HG02981 (cell line): ENCODE measurements around the gene AREL1.

Experiments
- ATAC-seq: cut with Tn5 transposase; IDR thresholded peaks from one replicate; pipeline ENCODE4 v1.9.1; 2021; ENCODE audit warnings: mild to moderate bottlenecking, moderate library complexity; ENCODE audit not compliant: unreplicated experiment

Gene AREL1

DNA sequence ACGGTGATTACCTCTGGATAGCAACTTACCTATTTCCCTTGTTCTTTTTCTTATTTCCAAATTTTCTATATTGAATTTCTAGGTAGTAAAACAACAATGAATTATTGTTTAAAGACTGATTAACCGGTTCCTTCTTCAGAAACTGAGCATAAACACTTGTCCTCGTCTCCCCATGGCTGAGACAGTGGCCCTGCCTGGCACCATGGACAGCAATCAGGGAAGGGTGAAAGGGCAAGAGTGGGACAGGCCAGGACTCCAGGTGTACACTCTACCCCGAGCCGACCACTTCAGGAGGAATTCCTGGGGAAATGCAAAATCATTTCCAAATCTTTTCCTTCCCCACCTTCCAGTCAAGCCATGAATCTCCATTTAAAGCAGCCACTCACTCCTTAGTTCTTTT lies 52.0 kb downstream of the AREL1 start:
- ATAC-seq = no peak

DNA sequence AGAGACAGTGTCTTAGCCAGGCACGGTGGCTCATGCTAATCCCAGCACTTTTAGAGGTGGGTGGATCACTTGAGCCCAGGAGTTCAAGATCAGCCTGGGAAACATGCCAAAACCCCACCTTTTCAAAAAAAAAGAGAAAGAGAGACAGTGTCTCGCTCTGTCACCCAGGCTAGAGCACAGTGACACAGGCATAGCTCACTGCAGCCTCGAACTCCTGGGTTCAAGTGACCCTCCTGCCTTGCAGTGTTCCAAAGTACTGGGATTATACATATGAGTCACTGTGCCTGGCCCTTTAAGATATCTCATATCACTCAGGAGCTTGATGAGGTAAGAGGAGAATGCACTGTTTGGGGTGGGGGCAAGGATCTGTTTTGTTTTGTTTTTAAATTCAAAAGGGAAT lies 52.7 kb downstream of the AREL1 start:
- no peak for ATAC-seq

DNA sequence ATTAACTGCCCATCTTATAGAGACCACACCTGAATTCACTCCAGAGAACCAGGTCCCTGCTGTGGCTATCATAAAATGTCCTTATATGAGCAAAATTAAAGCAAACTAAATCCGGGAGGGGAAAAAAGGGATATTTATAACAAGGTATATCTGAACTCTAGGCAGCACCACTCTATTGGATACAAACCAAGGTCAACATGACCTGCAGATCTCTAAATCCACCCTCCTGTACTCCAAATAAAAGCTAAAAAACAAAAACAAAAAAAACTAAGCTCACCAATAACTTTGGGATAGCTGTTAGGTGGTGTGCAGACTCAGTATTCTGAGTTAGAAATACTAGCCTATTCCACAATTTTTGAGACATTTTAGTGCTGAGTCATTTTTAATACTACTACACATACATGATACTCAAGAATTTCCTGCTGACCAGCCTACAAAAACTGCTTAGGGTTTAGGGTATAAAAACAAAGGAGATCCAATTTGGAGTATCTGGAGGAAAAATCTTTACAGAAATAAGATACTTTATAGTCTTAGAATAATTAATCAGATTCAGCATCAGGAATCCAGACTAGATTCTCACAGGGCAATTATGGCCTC lies 54.2 kb downstream of the AREL1 start:
- ATAC-seq = no peak

DNA sequence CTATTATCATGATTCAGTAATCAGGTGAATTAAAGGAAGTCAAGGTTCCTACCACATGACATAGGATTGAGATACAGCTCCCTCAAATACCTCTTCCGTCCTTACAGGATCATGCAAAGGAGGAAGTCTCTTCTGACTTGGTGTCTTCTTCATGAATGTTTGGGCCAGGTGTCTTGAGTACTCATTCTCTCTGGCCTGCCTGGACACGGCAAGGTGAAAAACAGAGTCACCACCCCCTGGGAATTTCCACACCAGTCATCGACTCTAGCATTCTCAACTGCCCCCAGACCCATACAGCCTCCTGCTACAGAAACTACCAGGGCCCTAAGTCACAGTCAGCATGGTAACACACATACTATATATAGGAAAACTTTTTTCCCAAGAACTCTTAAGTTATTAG lies 55.9 kb downstream of the AREL1 start:
- ATAC-seq = no peak

DNA sequence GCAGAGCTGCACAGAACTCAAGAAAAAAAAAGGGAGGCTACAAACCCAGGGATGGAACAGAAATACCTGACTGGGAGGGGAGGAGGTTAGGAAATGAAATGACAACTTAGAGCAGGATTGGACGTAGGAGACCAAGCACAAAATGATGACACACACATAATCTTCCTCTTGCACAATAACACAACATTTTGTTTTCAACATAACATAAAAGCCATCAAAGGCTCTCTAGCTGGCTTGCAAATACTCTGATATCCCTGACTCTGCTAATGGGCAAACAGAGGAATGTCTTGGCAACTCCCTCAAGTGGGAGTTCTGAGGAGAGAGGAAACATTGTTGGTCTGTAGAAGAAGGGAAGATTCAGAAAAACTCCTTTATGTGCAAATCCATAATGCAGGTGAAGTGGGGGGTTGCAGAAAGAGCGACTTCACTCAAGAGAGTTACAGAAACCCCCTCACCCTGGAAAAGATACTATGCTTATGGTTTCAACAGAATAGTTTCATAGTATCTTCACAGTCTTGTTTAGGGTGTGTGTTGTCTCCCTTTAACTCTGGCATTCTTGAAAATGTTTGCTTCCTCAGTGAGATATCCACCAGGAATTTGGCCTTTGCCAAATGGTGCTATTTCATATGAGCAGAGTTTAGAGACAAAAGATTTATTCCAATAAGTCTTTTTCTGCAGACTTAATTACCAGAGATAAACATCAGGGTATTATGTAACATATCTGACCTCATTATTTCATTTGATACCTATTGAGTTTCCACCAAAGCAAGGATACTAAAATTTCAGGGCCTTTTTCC lies 57.1 kb downstream of the AREL1 start:
- no peak for ATAC-seq

DNA sequence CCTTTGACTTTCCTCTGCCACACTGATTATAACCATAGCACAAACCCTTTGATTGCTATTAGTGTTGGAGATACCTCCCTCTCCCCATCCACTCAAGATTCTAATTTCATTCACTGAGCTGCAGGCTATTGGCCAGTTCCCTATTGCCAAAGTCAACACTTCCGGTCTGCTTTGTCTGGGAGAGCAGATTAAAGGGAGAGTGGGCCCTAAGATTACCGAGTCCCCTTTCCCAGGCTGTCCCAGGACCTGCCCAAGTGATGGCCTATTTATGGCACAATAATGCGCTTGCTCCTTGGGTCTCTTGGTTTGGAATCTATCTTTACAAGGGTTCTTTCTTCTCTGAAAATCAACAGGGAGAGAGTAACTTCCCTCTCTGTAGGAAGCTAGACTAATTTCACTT lies 57.9 kb downstream of the AREL1 start:
- ATAC-seq = no peak

DNA sequence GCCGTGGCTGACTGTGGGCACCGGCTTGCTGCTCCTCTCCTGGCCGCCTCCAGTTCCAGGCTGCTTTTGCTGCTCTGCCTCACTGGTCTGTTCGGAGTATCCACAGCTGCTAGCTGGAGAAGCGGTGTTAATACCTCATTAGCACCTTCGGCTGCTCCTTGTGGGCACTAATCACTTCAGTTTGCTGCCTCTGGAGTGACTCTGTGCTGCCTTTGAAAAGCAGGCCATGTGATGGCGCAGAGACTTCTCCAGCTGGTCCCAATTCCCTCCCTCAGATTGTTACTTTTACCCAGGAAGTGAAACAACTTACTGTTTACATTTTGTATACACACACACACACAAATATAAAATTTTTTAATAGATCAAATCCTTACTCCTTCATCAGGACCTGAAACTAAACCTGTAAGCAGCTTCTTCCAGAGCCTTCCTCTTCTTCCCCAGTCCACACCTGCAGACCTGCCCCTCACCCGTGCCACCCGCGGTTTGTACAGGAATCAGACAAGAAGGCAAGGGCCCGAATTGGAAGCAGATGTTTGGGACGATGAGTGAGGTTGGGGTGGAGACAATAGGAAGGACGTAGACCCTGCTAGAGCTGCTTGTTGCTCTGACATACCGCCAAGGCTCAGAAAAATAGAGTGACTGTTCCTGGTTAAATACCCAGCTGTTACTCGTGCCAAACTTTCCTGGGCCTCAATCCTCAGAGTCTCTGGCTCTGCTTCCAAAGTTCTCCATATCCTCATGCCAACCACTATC lies 59.3 kb downstream of the AREL1 start:
- ATAC-seq = no peak

DNA sequence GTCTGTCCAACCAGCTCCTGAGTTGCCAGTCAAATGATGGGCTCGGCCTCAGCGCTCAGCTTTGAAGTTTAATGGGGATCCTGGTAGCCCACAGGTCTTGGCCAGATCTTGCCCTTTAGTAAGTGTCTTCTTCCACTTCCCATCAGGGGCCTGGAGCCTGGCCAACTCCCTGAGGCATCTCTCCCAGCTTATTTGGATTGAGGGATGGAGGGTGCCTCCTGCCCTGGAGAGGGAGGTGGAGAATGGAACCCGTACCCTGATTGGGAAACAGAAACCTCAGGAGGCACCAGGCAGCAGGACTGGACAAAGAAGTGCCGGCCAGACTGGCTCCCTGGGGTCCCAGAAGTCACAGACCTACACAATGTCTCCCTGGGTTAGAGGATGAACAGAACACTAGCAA lies 60.3 kb downstream of the AREL1 start:
- no peak for ATAC-seq

DNA sequence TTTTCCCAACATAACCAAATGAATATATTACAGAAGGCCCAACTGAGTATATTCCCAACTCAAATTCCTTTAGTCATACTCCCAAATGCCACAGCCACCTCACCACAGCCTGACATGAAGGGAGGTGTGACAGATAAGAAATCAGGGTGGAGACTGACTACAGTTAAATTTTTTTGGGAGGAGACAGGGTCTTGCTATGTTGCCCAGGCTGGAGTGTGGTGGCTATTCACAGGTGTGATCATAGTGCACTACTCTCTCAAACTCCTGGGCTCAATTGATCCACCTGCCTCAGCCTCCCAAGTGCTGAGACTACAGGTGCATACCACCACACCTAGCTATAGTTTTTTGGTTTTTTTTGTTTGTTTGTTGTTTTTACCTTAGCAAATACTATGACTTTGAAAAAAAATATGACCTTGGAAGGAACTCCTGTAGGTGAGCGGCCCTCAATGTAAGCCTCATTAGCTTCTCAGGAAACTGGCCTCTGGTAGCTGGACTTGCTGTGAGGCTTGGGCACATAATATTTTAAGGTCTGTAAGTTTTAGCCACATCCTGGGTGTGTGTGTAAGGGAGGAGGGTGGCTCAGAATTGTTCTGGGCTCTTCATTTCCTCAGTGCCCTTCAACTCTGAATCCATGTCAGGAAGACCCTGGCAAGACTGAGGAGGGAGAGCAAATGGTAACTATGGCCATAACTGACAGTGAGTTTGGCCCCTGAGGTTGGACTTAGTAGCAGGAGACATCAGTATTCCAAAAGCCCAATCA lies 61.8 kb downstream of the AREL1 start:
- no peak for ATAC-seq

DNA sequence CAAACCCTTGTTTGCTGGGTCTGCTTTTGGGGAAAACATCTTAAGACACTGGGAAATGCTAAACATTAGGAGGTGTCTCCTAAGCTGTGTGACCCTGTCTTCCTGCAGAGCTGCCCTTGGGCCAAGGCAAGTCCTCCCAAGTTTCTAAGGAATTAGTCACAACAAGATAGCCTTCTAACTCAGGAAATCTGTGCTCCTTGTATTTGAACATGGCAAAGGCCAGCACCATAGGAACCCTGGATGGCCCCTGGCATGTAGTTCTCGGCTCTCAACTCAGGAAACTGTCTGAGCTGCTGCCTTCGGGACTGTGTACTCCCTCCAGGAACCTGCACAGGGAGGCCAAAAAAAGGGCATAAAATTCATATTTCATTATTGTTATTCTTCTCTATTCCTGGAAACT lies 63.2 kb downstream of the AREL1 start:
- ATAC-seq = no peak

DNA sequence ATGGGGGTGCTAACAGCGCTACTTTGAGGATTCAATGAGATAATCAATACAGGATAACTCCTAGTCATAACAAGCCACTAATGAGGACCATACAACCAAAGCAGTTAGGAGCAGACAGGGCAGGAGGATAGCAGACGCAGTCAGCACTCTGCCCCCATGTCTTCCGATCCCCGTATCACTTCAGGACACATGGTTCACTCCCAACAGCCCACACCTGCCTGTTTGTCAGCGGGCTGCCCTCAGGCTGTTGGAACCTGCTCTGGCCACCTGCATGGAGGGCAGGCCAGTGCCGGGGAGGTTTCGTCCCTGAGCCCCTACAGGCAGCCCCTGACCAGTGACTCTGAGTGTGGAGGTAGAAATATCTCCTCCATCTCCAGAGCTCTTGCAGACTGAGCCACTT lies 63.7 kb downstream of the AREL1 start:
- ATAC-seq = no peak

DNA sequence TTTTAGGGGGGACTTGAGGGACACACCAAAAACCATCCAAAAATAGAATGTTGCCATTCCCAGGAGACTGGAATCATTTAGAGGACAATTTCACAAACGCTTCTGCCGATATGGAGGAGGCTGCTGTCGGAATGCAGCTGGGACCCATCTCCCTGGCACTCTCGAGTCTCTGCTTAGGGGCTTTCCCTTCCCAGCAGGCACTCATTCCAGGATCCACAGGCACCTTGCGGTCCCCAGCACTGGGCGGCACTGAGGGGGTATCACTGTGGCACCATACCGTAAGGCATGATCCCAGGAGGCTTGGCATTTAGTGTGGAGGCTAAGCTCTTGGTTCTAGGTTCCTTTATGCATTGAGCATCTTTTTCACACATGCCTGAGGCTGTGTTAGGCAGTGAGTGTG lies 64.3 kb downstream of the AREL1 start:
- no peak for ATAC-seq

DNA sequence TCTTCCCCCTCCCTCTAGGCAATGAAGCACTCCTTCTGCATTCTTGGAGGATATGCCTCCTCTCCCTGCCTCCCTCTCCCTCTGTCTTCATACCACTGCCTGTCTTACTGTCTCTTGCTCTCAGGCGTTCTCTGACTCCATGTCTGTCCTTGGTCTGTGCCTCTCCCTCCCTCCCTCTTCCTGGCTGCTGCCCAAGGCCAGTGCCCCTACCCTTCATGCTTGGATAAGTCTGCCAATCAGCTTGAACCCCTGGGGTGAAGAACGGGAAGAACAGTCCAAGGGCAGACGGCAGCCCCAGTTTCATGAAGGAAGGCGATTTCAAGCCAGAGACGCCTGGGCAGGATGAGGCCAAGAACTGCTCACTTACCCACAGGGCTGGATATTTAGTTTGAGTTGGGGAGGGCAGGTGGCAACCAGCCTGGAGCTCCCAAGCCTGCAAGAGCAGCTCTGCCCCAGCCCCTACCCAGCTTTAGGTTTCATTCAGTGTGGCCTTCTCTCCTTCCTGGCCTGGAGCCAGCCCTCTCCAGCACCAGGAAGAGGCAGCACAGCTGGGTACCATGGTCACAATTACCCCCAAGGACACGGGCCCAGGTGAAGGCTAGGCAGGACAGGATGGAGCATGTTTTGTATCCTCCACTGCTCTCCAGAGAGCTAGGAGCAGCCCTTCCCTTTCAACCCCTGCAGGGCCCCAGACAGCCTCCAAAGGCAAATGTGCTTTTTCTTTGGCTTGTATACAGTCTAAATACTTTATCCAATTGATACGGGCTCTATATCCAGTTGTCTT lies 65.0 kb downstream of the AREL1 start:
- no peak for ATAC-seq

DNA sequence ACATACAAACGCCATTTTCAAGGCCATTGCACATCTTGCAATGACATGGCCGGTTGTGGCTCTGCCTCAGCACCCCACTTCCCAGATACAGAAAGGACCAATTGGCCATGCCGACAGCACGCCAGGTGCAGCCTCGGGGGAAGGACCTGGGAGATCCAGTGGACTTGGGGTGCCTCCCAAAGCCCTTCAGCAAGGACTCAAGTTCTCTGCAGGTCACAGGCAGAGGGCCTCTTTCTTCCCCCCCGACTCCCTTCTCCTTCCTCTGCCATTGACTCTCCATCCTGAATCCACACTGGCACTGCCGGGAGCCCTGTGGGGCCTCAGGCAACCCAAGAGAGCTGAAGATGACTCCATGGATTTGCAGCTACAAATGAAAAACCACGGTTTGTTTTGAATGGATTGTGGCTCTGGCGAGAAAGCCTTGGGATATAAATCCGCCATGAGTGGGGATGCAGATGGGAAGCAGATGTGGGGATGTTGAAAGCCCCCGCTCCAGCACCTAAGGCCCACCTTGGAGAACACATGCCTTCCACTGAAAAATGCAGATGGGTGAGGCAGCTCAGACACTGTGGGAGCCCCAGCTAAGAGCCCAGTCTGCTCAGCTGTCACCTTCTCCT lies 65.7 kb downstream of the AREL1 start:
- ATAC-seq = no peak

DNA sequence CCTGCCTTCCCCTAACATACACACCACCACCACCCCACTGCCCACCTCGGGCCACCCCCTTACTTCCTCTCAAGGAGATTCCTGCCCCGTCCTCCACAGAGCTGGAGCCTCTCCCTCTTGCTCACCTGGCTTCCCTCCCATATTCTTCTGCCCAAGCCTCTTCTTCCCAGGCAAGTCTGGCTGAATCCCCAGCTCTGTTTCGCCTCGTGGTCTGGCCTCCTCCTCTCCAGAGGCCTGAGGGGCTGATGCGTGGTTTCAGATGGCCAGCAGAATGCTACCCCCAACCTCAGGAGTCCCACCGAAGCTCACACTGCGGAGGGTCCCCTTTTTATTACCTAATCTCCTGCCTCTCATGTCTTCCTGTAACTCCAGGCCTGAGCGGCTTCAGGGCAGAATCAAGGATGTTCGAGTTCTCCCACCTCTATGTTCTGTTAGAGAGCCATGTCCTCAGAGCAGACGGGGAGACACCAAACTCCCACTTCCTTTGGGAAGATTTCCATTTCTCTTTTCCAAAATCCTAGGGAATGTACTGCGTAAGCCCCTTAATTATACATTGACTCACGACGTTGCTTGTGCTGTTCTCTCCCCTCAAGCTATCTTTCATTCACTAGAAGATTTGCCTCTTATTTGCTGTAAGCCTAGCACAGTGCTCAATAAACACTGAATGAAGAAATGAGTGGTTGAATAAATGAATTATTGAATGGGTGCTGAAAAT lies 67.0 kb downstream of the AREL1 start:
- no peak for ATAC-seq

DNA sequence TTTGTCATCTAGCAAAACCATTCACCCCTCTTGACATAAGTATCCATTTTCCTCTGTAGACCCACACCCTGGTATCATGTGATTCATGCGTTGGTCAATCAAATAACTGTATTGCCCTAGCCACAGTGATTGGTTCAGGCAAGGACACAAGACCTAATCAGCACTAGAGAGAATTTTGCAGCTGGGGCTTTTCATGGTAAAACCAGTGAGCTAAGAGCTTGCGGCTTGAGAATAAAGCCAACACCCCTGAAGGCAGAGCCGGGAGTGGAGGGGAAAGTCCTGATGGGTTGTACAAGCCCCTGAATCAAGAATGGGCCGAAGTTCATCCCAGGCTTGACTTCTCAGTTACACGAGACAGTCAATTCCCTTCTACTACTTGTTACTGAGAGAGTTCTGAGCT lies 67.6 kb downstream of the AREL1 start:
- no peak for ATAC-seq

DNA sequence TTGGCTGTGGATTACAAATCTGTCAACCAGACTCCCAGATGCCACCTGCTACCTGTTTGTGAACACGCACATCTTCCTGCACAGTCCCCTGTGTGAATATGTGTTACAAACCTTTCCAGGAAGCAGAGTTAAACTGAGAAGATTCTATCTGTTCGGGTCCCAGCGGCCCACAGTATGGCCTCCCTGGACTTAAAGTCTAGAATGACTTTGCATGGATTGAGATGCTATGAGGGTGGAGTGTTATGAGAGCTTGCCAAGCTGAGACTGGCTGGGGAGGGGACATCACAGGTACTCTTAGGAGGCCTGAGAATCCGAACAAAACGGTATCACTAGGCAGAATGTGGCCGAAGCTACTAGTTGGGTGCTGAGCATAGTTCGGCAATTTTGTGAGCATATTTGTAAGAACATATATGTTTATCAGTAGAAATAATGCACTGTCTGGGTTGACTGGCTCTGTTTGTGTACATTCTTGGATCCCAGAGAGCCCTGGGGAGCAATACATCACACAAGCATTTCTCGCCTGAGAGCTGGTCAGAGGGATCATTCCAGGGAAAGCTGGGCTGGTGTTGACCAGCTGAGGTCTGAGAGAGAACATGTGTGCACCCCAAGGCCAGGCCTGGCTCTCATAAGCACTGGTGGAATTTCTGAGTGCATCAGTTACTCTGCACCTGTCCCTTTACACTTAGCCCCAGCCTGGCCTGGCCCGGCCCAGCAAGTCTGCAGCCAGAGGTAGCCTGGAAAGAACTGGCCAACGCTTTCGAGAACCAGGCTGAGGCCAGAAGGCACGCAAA lies 71.1 kb downstream of the AREL1 start:
- ATAC-seq = no peak

DNA sequence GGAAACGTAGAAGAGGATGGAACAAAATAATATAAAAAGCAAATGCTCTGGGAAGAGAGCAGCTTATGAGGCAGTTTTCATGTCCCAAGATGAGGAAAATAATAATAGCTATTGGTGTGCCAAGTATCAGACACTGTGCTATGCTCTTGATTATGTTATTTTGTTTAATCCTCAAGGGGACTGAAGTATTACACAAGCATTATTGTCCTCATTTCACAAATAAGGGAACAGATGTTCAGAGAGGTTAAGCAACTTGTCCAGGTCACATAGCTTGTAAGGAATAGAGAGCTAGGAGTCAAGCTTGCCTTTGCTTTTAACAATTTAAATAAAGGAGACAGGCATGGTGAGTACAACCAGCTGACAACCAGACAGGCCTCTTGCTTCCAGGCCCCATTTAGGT lies 73.9 kb downstream of the AREL1 start:
- ATAC-seq = no peak

DNA sequence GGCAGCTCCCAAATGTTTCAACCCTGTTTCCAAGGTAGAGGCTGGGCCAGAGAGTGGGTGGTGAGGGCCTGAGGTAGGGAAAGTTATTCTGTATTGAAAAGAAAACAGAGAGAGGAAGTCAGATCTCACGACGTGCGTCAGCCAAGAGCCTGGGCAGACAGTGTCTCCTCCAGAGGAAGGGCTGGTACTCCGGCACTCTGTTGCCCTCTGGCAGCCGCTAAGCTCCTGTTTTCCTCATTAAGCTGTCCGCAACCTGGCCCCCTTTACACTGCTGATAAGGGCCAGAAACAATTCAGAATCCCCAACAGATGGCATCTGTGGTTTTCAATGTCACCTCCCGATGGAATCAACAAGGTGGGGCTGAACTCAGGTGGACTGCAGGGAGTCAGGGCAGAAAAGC lies 74.8 kb downstream of the AREL1 start:
- ATAC-seq = no peak
